ENCODE measurements around the gene NQO2. TPM values are rescaled to one million over a fixed set of nuclear protein-coding genes. Genes with fewer than 3 reads are reported as not detected.

Gene NQO2
- total and polyA plus RNA-seq, 10 of the 15 experiments (the other 5 are each of a cell fraction or from before 2014, with no cell fraction given) = 0.55 to 2.6 (median 0.80) TPM

- no peak for TF ChIP-seq TCF7 (IDR thresholded peaks at IDR 0.05; ENCODE audit: borderline replicate concordance)
- TF ChIP-seq TARDBP (IDR thresholded peaks at IDR 0.05; ENCODE audit: borderline replicate concordance) = no peak
- no peak for TF ChIP-seq SUPT20H (IDR thresholded peaks at IDR 0.05; ENCODE audit: borderline replicate concordance, control insufficient read depth, low read depth, low read length)
- no peak for TF ChIP-seq ESRRA (IDR thresholded peaks at IDR 0.05; ENCODE audit: low read length)
- no peak for TF ChIP-seq TCF3 (IDR thresholded peaks at IDR 0.05; ENCODE audit: borderline replicate concordance, insufficient read depth, low read depth, low read length)
- TF ChIP-seq MEF2B (IDR thresholded peaks at IDR 0.05; ENCODE audit: partially characterized antibody, poor library complexity, severe bottlenecking) = no peak
- TF ChIP-seq PAX8 (IDR thresholded peaks at IDR 0.05) = no peak
- no peak for TF ChIP-seq PML (IDR thresholded peaks at IDR 0.05; ENCODE audit: low read length)
- no peak for TF ChIP-seq ZZZ3 (IDR thresholded peaks at IDR 0.05; ENCODE audit: control insufficient read depth, insufficient read length, low read depth)
- TF ChIP-seq CEBPB (IDR thresholded peaks at IDR 0.05; ENCODE audit: borderline replicate concordance in 1 of 2, low read depth in 2 of 2, low read length in 2 of 2) = no peak
- no peak for TF ChIP-seq RELB (IDR thresholded peaks at IDR 0.05; ENCODE audit: low read depth)
- no peak for TF ChIP-seq ZBTB40 (IDR thresholded peaks at IDR 0.05; ENCODE audit: borderline replicate concordance)
Observed at GRCh38 chr6:3009930-3010329, 10.2 kb downstream of the NQO2 start (continued).
